Trophoblast cell (in vitro differentiated cells and primary cell): ENCODE results near the gene PKDREJ.

Experiments
- DNase-seq, 2 donors: peaks; one replicate each; pipeline ENCODE4 v3.0.0-alpha.2; 2016
- H2AFZ ChIP-seq: 2 replicates; pipeline ENCODE4 v1.6.1; 2013; ENCODE audit warnings: low read length, moderate library complexity, mild to moderate bottlenecking; ENCODE audit not compliant: insufficient read depth, poor library complexity
- H2AK5ac ChIP-seq: 2 replicates; pipeline ENCODE4 v1.6.1; 2013; ENCODE audit warnings: mild to moderate bottlenecking, low read length
- H2BK120ac ChIP-seq: 2 replicates; pipeline ENCODE4 v1.6.1; 2013; ENCODE audit warnings: low read length, mild to moderate bottlenecking, moderate library complexity; ENCODE audit not compliant: insufficient read depth, poor library complexity
- H2BK12ac ChIP-seq: 2 replicates; pipeline ENCODE4 v1.6.1; 2013; ENCODE audit warnings: mild to moderate bottlenecking, low read length, moderate library complexity
- H2BK5ac ChIP-seq: 2 replicates; pipeline ENCODE4 v1.6.1; 2013; ENCODE audit warnings: low read length, low read depth, moderate library complexity, mild to moderate bottlenecking; ENCODE audit not compliant: poor library complexity
- H3K14ac ChIP-seq: 2 replicates; pipeline ENCODE4 v1.6.1; 2013; ENCODE audit warnings: mild to moderate bottlenecking, low read length
- H3K18ac ChIP-seq: 2 replicates; pipeline ENCODE4 v1.6.1; 2013; ENCODE audit warnings: mild to moderate bottlenecking, low read length
- H3K23ac ChIP-seq: 2 replicates; pipeline ENCODE4 v1.6.1; 2013; ENCODE audit warnings: low read length
- H3K27ac ChIP-seq: 2 replicates; pipeline ENCODE4 v1.5.1; 2013; ENCODE audit warnings: low read depth, mild to moderate bottlenecking, inconsistent platforms, low read length, moderate library complexity
- H3K27me3 ChIP-seq: 2 replicates; pipeline ENCODE4 v1.6.1; 2013; ENCODE audit warnings: inconsistent platforms, mild to moderate bottlenecking, low read length, moderate library complexity; ENCODE audit not compliant: insufficient read depth
- H3K36me3 ChIP-seq, 2 experiments: 1 replicate in 1 of 2; 2 replicates in 1 of 2; pipeline ENCODE4 v1.6.1; 2013; ENCODE audit warnings: low read length in 2 of 2, mild to moderate bottlenecking in 2 of 2, moderate library complexity in 1 of 2; ENCODE audit not compliant: insufficient read depth in 2 of 2, control insufficient read depth in 1 of 2
- H3K4ac ChIP-seq: 2 replicates; pipeline ENCODE4 v1.6.1; 2013; ENCODE audit warnings: low read depth, mild to moderate bottlenecking, low read length, moderate library complexity
- H3K4me1 ChIP-seq, 2 experiments: 1 replicate in 1 of 2; 2 replicates in 1 of 2; pipeline ENCODE4 v1.6.1; 2013; ENCODE audit warnings: low read length in 2 of 2, mild to moderate bottlenecking in 2 of 2, moderate library complexity in 1 of 2; ENCODE audit not compliant: insufficient read depth in 2 of 2, control insufficient read depth in 1 of 2
- H3K4me2 ChIP-seq: 2 replicates; pipeline ENCODE4 v1.6.1; 2013; ENCODE audit warnings: inconsistent platforms, mild to moderate bottlenecking, low read length, moderate library complexity
- H3K4me3 ChIP-seq: 2 replicates; pipeline ENCODE4 v1.5.1; 2013; ENCODE audit warnings: mild to moderate bottlenecking, low read depth, low read length, inconsistent platforms
- H3K79me1 ChIP-seq: one replicate; pipeline ENCODE4 v1.6.1; 2013; ENCODE audit warnings: low read length
- H3K79me2 ChIP-seq: 2 replicates; pipeline ENCODE4 v1.6.1; 2013; ENCODE audit warnings: low read length, mild to moderate bottlenecking; ENCODE audit not compliant: control insufficient read depth, insufficient read depth, poor library complexity
- H3K9ac ChIP-seq: 2 replicates; pipeline ENCODE4 v1.6.1; 2013; ENCODE audit warnings: mild to moderate bottlenecking, low read length
- H3K9me3 ChIP-seq: 2 replicates; pipeline ENCODE4 v1.6.1; 2013; ENCODE audit warnings: low read depth, mild to moderate bottlenecking, control low read depth, inconsistent platforms, low read length; ENCODE audit not compliant: insufficient read depth
- H4K12ac ChIP-seq: 2 replicates; pipeline ENCODE4 v1.6.1; 2013; ENCODE audit warnings: low read depth, mild to moderate bottlenecking, low read length, moderate library complexity
- H4K8ac ChIP-seq: 2 replicates; pipeline ENCODE4 v1.6.1; 2013; ENCODE audit warnings: low read depth, mild to moderate bottlenecking, low read length, moderate library complexity
- H4K91ac ChIP-seq: one replicate; pipeline ENCODE4 v1.6.1; 2013; ENCODE audit warnings: low read depth, mild to moderate bottlenecking, low read length, moderate library complexity
- WGBS: extraction: QIAGEN DNeasy Blood & Tissue Kit; methylation state at CpG from one replicate; pipeline ENCODE4 v1.1.7; 2013; ENCODE audit warnings: missing lambda C conversion rate; ENCODE audit not compliant: insufficient read length, insufficient coverage; ENCODE audit errors: extremely low coverage; 5-methylcytosine and 5-hydroxymethylcytosine counted together

The PKDREJ gene

DNA sequence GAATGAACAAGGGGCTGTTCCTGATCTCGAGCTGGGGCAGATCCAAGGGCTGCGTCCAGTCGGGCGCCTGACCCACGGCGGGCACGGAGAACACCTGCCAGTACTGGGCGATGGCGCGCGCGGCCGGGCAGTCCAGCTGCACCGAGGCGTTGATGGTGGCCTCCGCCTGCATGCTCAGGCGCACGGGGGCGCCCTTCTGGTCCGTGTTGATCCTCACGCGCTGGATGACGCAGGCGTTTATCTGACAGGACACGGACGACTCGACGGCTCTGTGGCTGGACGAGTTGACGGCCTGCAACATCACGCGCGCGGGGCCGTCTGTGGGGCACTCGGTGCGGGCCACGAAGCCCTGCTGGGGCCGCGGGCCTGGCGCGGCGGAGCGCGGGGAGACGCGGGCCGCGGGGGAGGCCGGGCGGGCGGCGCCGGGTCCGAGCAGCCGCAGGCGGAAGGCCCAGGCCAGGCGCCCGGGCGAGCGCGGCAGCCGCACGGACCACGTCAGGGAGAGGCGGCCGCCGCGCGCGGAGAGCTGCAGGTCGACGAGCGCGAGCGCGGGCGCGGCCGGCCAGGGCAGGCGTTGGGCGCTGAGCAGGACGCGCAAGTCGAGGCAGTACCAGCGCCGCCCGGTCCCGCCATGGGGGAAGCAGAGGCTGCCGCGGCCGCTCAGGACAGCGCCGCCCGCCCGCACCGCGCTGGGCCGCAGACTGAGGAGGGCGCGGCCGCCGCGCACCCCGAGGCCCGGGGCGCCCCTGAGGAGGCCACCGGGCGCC is 511 bp downstream of the PKDREJ start:
- no peaks in the 10 kb centered on the region for H3K36me3 ChIP-seq
- H2BK5ac ChIP-seq: no peak overlapping the region
- peak overlapping the region; percentile 63 for H3K4me2 ChIP-seq
- no peaks in the 10 kb centered on the region for H3K79me1 ChIP-seq
- DNase-seq: peak; percentile 33 to 49
- H2AFZ ChIP-seq: peak overlapping the region; percentile 15
- peaks cover 20% of the 10 kb centered on the region for H3K9me3 ChIP-seq
- H2AK5ac ChIP-seq: no peak overlapping the region
- no peak overlapping the region for H3K4ac ChIP-seq
- no peak overlapping the region for H2BK12ac ChIP-seq
- no peak overlapping the region for H2BK120ac ChIP-seq
- no CpG with 5 or more reads among the region's 109 CpGs for WGBS
- H3K23ac ChIP-seq: no peak overlapping the region
- H3K9ac ChIP-seq: no peak overlapping the region
- H4K91ac ChIP-seq: no peak overlapping the region
- H4K8ac ChIP-seq: no peak overlapping the region
- no peak overlapping the region for H3K14ac ChIP-seq
- H3K18ac ChIP-seq: no peak overlapping the region
- H3K27ac ChIP-seq: no peak overlapping the region
- no peak overlapping the region for H4K12ac ChIP-seq
- H3K27me3 ChIP-seq: peaks cover 22% of the 10 kb centered on the region
- H3K4me1 ChIP-seq: peaks cover 2 to 6% of the 10 kb centered on the region in 2 experiments
- H3K79me2 ChIP-seq: no peaks in the 10 kb centered on the region
- peak overlapping the region; percentile 56 for H3K4me3 ChIP-seq

DNA sequence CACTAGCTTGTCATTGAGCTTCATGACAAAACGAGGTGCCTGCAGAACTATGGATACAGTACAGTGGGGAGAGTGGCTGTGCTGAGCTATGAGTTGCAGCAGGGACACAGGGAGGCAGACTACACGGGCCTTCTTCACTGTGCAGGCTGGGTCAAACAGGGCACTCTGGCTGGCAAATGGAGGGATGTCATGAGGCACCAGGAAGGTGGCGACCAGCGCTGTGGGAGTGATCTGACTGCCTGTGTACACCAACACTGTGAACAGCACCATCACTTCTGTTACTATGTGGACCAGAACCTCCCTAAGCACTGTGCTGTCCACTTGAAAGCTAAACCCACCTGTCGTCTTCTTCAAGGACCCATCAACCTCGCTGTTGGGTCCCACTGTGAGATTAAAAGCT is 3.1 kb downstream of the PKDREJ start:
- H3K14ac ChIP-seq: no peak overlapping the region
- no peak overlapping the region for H2BK5ac ChIP-seq
- H2AK5ac ChIP-seq: no peak overlapping the region
- WGBS: no CpG with 5 or more reads among the region's 6 CpGs
- H3K4ac ChIP-seq: no peak overlapping the region
- no peak overlapping the region for H2BK12ac ChIP-seq
- H3K23ac ChIP-seq: no peak overlapping the region
- H3K27ac ChIP-seq: no peak overlapping the region
- H3K4me3 ChIP-seq: no peak overlapping the region
- no peak for DNase-seq
- H3K79me1 ChIP-seq: no peaks in the 10 kb centered on the region
- peaks cover 2 to 6% of the 10 kb centered on the region in 2 experiments for H3K4me1 ChIP-seq
- H2AFZ ChIP-seq: no peak overlapping the region
- no peak overlapping the region for H4K12ac ChIP-seq
- H3K9me3 ChIP-seq: peaks cover 17% of the 10 kb centered on the region
- H3K18ac ChIP-seq: no peak overlapping the region
- H3K36me3 ChIP-seq: no peaks in the 10 kb centered on the region
- no peak overlapping the region for H4K91ac ChIP-seq
- peaks cover 22% of the 10 kb centered on the region for H3K27me3 ChIP-seq
- H3K9ac ChIP-seq: no peak overlapping the region
- no peak overlapping the region for H2BK120ac ChIP-seq
- no peak overlapping the region for H3K4me2 ChIP-seq
- H4K8ac ChIP-seq: no peak overlapping the region
- no peaks in the 10 kb centered on the region for H3K79me2 ChIP-seq

- Histone ChIP-seq H3K23ac (no peak overlapping the region), H3K9ac (no peak overlapping the region), H2BK120ac (no peak overlapping the region), H3K4ac (no peak overlapping the region), H4K91ac (no peak overlapping the region), H4K8ac (no peak overlapping the region), H3K18ac (no peak overlapping the region), H3K4me1 (peaks cover 2 to 6% of the 10 kb centered on the region in 2 experiments), H3K27ac (no peak overlapping the region), H3K27me3 (peaks cover 22% of the 10 kb centered on the region), H3K4me2 (no peak overlapping the region), H3K79me2 (no peaks in the 10 kb centered on the region), H2AFZ (no peak overlapping the region), H2AK5ac (no peak overlapping the region), H3K9me3 (peaks cover 16% of the 10 kb centered on the region), H3K4me3 (no peak overlapping the region), H2BK5ac (no peak overlapping the region), H3K36me3 (no peaks in the 10 kb centered on the region), H2BK12ac (no peak overlapping the region), H3K14ac (no peak overlapping the region), H3K79me1 (no peaks in the 10 kb centered on the region), H4K12ac (no peak overlapping the region)
- WGBS: no CpG with 5 or more reads among the region's 12 CpGs
- DNase-seq: no peak
Observed at GRCh38 chr22:46259374-46259773, 3.8 kb downstream of the PKDREJ start.

GRCh38 chr22:46256358-46256958 is 6.7 kb downstream of the PKDREJ start:
- H3K18ac ChIP-seq: no peak overlapping the region
- no peak overlapping the region for H3K4me2 ChIP-seq
- DNase-seq: no peak
- H3K14ac ChIP-seq: no peak overlapping the region
- no peaks in the 10 kb centered on the region for H3K79me2 ChIP-seq
- no peak overlapping the region for H3K9ac ChIP-seq
- H3K79me1 ChIP-seq: no peaks in the 10 kb centered on the region
- H4K8ac ChIP-seq: no peak overlapping the region
- H3K27ac ChIP-seq: no peak overlapping the region
- H3K4ac ChIP-seq: no peak overlapping the region
- H3K4me1 ChIP-seq: no peaks in the 10 kb centered on the region
- no peak overlapping the region for H2BK12ac ChIP-seq
- no peak overlapping the region for H2BK5ac ChIP-seq
- H2AFZ ChIP-seq: no peak overlapping the region
- H2BK120ac ChIP-seq: no peak overlapping the region
- no CpG with 5 or more reads among the region's 8 CpGs for WGBS
- no peak overlapping the region for H3K4me3 ChIP-seq
- no peak overlapping the region for H3K23ac ChIP-seq
- H3K9me3 ChIP-seq: peaks cover 4% of the 10 kb centered on the region
- H2AK5ac ChIP-seq: no peak overlapping the region
- H4K12ac ChIP-seq: no peak overlapping the region
- peaks cover 2% of the 10 kb centered on the region for H3K27me3 ChIP-seq
- H4K91ac ChIP-seq: no peak overlapping the region
- H3K36me3 ChIP-seq: no peaks in the 10 kb centered on the region
